Iris pigment epithelial cell (primary cell): ENCODE measurements around the gene EFR3B.
"Not testable (repeated sequence)": the region's sequence is repeated elsewhere in the genome, so short reads cannot be mapped to it uniquely, and the experiment has no call there.

Source experiments
- DNase-seq: peaks from one replicate; pipeline ENCODE4 v3.0.0-alpha.2; 2011; ENCODE audit warnings: low read depth

The EFR3B gene

DNA sequence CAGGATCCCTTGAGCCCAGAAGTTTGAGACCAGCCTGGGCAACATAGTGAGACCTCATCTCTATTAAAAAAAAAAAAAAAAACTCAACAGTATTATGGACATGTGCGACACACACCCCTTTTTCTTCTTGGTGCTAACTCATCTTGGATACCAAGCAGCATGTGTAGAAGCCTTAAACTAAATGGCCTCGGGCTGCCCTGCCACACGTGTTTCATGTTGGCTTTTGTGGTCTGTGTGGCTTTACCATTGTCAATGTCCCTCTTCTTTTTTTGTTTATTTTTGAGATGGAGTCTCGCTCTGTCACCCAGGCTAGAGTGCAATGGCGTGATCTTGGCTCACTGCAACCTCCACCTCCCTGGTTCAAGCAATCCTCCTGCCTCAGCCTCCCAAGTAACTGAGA, 109.1 kb downstream of the EFR3B start:
- DNase-seq: not testable (repeated sequence)

DNA sequence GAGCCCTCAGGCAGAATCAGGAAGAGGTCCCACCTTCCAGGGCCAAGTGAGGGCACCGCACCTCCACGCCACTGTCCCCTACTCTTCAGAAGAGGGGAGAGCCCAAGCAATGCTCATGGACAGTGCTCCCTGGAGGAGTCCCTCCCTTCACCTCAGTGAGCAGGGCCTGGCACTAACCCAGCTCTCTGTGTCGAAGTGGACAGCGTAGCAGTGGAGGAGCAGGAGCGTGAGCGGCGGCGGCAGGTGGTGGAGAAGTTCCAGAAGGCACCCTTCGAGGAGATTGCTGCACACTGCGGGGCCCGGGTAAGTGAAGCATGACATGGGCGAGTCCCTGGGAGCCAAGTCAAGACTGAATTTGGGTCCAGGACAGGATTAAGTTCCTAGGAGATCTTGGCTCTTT, 109.8 kb downstream of the EFR3B start:
- no peak for DNase-seq

DNA sequence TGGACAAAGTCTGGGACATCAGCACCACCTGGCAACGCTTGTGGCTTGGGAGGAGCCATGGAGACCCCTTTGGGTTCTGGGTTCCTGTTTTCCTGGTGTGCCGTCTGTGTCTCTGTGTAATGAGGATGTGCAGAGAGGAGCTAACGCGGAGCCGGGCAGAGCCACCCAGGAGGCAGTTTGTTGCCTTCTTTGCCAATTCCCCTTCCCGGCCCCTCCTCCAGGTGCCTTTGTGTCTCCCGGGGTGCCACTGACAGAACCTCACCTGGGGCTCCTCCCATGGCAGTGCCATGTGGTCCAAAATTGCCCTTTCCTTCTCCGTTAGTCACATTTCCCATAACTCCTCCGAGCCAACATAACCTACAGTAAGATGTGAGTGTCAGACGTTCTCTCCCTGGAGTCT, 113.5 kb downstream of the EFR3B start:
- no peak for DNase-seq

DNA sequence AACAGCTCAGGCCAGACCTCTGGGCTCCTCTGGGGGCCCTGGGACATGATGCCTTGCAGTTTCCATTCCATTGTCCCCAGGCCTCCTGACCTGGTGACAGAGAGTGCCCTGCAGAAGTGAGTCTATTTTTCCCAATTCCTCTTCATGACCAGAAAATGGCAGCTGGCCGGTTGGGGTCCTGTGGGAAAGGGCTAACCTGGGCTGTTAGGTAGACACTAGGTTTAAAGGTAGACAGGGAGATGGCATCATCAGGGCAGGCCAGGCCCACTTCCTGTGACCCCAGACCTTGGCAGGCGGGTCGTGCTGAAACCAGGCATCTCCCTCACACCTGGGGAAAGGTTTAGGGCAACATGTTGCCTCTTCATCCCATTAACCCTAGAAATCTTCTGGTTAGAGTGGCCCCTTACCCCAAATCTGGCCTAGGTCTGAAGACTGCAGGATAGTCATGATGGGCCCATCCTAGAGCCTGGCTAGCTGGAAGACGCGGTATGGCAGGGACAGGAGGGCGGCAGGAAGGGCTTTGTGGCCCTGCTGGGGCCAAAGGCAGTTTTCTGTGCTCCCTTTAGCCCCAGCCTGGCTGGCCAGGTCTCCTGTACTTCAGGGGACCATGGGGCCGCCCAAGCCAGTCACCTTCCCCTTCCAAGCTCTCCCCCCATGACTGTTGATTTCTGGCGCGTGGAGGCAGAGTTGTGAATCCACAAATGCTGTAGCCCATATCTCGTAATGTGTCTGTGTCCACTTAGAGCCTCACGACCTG, 116.4 kb downstream of the EFR3B start:
- DNase-seq: no peak

DNA sequence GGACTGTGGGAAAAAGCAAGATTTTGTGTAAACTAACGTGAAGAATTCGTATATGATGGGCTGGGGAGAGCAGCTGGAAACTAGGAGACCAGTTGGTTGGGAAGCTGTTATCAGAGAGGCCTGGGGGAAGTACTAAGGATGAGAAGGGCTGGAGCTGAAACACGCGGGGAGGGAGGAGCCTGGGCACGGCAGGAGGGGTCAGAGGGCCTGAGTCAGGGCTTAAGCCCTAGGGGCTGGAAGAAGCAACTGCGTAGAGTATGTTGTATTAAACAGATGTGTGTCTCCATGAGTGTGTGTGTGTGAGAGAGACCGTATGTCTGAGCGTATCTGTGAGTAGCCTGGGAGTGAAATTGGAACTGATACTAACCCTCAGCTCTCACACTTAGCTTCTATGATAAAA, 118.1 kb downstream of the EFR3B start:
- DNase-seq: peak; percentile 16

DNA sequence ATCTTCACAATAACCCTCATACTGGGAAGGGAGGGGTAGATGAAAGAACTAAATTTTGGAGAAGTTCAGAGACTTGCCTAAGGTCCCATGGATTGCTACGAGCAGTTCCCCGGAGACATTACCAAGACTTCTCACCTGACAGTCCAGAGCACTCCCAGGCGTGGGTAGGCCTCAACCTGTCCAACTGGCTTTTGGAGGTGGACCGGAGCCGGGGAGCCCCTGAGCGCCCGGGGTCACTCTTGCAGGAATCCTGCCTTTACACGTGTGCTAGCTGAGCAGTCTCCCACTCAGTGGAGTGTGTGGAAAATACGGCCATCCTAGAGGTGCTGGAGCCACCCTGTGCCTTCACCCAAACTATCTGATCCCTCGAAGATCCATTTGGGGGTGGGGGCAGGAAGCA, 118.5 kb downstream of the EFR3B start:
- no peak for DNase-seq

DNA sequence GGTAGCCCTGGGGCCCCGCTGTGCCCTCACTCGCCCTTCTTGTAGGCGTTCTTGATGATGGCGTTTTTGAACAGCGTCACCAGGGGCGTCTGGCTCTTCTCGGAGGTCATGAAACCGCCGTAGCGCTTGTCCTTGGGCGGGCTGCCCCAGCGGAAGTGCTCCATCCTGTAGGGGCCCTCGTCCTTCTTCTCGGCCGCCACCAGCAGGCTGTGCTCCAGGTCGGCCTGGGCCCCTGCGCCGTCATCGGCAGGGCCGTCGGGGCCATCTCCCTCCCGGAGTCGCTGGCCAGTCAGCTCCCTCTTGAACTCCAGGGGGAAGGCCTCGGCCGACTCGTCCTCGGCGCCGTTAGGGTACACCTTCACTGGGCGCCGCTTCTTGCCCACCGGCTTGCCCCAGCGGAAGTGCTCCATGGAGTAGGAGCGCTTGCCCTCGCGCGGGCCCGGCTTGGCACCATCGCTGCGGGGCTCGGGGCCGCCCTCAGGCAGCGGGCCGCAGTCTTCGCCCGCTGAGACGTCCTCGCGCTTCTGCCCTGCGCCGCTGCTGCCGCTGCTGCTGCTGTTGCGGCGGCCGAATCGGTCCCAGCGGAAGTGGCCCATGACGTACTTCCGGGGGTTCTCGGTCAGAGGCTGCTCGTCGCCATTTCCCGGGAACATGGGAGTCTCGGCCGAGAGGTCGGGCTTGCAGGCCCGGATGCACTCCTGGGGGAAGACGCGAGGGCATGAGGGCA, 119.3 kb downstream of the EFR3B start:
- peak; percentile 30 for DNase-seq

DNA sequence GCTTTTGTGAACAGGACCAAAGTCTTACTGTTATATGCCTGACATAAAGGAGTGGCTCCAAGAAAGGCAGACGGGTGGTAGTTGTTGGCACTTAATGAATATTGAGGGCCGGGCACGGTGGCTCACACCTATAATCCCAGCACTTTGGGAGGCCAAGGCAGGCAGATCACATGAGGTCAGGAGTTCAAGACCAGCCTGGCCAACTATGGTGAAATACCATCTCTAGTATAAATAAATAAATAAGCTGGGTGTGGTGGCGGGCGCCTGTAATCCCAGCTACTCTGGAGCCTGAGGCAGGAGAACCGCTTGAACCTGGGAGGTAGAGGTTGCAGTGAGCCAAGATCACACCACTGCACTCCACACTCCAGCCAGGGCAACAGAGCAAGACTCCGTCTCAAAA, 120.2 kb downstream of the EFR3B start:
- not testable (repeated sequence) for DNase-seq

DNA sequence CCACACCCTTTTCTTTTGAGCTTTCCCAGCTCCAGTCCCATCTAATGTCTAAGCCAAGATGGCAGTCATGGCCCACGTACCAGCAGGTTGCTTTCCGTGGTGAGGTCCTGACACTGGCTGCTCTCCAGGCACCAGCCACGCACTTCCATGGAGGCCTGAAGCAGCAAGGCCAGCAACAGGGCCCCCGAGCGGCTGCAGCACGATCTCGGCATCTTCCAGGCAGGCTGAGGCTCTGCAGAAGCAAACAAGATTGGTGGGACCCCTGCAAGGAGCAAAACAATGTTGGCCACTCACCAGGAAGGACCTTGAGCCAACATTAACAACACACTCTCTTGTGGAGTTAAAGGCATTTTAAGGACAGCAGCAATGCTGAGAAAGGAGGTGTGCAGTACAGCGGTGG, 122.7 kb downstream of the EFR3B start:
- DNase-seq: no peak

DNA sequence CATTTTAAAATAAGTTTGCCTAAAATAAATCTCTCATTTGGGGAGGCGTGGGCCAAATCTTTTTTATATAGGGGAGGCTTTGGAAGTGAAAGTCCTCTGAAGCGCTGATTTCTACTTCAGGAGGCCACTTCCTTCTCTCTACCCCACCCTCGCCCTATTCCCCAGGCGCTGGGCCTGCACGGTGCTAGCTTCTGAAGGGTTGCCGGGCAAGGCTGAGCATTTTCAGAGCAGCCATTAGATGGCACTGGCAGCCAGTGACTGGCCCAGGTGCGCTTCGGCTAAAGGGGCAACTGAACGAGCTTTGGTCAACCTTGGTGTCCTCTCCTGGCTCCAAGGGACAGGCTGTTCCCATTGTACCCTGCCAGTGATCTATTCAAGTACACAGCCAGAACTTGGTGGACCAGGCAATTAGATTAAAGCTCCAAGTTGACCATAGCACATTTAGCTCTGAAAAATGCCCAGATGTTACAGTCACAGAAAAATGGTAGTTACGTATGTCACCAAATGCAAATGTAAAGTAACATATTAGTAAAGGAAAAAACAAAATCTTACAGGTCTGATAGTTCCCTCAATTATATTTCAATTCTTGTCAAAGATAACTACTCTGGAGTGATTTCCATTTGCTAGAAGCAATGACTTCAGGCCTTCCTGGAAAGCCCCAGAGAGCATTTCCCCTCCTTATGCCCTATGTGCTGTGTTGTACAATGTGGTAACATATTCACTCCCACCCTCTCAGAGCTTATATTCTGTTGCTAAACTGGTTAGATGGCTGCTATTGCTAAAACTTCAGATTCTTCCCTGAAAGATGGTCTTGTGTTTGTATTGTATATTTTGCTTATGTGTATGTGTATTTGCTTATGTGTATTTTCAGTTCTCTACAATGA, 124.4 kb downstream of the EFR3B start:
- DNase-seq: peak; percentile 6

DNA sequence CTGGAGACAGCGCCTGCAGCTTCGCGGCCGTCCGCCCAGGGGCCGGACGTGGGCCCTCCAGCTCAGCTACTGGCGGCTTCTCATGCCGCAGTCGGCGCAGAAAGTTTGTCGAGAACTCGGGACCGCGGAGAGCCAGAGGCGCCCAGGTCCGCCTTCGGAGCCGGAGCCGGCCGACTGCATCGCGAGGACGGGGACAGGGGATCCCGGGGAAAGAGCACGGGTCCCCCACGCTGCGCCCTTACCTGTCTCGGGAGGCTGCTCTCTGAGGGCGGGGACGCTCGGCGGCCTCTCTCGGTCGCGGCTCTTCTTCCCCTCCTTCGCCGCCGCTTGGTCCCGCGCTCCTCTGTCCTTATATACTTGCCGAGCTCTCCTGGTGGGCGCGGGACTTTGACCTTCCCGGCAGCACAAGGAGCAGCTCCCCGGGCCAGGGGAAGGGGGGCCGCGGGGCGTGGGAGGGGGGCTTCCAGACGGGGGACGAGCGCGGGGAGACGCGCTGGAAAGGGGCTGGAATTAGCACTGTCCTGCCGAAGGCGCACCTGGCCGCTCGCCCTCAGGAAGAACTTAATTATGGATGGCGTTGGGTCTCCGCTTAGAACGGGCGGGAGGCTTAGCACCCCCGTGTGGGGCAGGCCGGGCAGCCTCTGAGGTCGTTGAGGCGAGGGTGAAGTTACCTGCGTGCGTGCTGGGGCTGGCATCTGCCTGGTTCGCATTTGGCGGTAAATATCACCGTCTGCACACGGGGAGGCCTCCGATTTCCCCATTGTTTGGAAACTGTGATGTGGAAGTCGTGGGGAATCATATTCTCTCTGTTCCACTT, 126.6 kb downstream of the EFR3B start, which contains the start of gene POMC:
TSS of gene POMC (minus strand) at position 325 of the 817 bp plus-strand sequence. CDS start 3,808 bp downstream, outside the sequence.
- peak; percentile 30 for DNase-seq

DNA sequence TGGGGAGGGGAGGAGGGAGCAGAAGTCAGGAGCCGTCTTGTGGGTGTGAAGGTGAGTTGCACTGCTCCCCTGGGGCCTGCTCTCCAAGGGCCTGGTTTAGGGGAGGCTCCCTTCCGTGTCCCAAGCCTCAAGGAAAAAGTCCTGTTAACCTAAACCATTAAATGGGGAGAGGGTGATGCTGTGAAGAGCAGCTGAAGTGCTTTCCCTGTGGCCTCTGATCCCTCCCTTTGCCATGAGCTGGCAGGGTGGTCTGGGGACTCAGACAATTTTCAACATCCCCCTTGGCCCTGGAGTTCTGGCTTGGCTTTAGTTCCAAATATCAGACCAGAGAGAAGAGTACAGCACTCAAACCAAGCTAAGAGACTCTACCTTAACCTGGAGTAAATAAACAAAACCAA, 127.2 kb downstream of the EFR3B start:
- DNase-seq: no peak

DNA sequence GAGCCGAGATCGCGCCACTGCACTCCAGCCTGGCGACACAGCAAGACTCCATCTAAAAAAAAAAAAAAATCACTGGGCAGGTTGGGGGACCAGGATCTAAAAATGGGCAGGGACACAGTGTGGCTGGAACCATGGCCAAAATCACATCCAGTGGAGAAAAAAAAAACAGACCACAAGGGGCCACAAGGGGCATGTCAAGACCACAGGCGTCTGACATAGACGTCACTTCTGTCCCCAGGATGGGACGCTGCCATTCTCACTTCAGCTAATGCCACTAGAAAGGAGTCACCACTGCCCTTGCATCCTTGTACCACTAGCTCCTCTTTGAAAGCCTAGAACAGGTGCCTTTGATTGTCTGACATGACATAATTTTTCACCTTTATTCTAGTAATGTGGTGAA, 129.0 kb downstream of the EFR3B start:
- DNase-seq: no peak

DNA sequence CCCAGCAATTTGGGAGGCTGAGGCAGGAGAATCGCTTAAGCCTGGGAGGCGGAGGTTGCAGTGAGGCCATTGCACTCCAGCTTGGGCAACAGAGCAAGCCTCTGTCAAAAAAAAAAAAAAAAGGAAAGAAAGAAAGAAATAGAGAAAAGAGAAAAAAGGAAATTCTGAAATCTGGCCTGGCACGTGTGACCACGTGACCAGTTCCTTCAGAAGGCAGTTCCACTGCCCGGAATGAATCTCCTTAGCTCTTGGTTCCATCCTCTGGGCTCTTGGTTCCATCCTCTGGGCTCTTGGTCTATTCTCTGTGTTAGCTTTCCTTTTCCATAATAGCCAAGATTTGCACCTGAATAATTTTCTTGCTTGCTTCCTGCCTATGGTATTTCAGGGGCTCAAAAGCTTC, 131.8 kb downstream of the EFR3B start:
- no peak for DNase-seq

DNA sequence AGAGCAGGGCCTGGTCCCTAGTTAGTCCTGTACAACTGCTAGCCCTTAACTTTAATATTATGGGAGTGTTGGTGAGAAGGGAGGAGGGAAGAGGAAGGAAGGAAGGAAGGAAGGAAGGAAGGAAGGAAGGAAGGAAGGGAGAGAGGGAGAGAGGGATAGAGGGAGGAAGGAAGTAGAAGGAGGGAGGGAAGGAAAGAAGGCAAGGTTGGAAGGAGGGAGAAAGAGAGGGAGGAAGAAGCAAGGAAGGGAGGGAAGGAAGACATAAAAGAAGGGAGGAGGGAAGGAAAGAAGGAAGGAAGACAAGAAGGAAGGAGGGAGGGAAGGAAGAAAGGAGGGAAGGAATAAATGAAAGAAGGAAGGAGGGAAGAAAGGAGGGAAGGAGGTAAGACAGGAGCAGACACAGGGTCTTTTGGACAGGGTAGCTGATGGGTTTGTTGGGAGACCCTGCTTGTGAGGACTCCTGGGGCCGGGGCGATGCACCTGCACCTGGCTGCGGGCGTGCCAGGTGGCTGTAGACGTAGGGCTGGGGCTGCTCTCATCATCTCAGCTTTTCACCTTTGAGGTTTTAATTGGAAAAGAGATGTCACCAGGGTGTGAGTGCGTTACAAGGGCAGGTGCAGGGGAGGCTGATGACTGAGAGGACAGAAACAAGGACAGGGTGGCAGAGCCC, 132.5 kb downstream of the EFR3B start:
- DNase-seq: no peak

DNA sequence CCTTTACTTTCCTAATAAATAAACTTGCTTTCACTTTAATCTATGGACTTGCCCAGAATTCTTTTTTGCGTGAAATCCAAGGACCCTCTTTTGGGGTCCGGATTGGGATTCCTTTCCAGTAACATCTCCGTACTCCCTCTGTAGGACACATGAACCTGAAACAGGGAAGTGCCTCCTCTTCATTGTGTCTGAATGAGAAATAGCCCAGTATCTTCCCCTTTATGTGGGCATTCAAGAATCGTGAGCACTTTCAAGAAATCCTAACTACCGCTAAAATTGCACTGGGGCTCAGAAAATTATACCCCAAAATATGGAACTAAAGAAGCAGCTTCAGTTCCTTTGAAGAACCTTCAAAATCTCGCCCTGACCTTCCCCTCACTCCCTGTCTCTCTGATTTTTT, 134.3 kb downstream of the EFR3B start:
- DNase-seq: no peak

DNA sequence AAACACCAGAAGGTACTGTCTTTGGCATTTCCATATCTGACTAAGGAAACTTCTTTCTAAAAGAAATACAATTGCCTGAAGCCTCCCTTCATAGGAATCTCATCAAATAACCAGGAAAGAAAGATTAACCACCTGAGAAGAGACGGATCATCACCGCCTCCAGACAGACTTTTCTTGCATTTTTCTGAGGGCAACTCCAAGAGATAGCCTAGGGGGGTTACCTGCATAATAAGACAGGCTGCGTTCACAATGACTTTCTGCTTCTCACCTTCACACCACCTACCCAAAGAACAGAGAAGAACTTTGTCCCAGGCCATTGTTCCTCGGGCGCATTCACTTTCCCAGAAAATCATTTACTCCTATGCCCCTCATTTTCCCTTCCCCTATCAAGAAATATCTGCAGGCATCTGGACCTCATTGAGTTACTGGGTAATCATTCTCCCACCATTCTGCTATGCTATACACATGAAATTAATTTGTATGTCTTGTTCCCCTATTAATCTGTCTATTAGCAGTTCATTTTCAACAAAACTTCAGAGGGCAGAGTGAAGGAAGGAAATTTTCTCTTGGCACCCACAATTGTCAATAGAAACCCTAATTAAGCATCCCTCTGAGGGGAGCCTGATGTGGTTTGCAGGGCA, 134.8 kb downstream of the EFR3B start:
- DNase-seq: no peak

DNA sequence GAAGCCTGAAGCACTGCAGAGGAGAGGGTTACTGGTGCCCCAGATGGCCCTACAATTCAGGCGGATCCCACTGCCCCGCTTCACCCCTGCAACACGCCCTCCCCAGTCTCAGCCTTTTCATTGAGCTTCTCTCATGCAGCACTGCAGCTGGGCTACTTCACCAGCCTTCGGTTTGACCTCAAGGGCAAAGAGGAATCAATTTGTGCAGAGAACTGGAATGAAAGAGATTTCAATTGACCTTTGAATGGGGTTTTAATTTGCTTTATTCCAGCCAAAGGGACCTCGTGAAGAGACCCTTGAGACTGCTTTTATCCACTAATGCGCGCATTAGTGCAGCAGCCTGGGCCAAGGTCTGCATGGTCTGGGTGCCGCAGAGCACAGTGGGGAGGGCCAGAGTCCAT, 135.3 kb downstream of the EFR3B start:
- DNase-seq: no peak

DNA sequence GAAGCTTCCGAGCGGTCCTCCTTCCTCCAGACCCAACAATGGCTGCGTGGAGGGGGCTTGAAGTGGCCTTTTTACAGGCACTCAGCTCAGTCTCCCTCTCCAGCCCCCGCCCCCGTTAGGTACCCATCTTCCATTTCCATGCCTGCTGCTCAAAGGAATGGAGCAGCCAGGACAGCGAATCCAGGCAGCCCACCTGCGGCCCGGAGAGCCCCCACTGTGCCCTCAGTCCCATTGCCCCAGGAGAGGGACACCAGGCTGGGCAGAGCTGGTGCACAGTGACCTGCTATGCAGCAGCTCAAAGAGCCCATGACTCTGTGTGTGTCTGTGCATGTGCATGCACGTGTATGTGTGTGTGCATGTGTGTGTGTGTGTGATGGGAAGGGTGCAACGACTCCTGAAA, 137.1 kb downstream of the EFR3B start:
- DNase-seq: no peak

DNA sequence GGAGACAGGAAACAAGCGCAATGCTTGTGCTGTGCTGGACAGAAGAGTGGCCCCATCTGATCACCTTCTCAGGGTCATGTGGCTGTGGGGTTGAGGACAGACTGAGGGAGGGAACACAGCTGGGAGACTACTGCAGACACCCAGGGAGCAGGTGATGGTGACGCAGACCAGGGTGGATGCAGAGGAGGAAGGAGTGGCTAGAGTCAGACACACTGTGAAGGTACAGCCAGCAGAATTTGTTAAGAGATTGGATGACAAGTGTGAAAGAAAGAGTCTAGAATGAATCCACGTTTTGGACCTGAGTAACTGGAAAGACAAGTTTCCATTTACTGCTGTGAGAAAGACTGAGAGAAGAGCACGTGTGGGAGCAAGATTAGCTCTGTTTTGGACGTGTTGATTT, 142.4 kb downstream of the EFR3B start:
- no peak for DNase-seq
